CD4-positive, alpha-beta T cell (primary cell): Measurements from ENCODE around the gene MTRF1L. TPM values are rescaled to one million over a fixed set of nuclear protein-coding genes. Genes with fewer than 3 reads are reported as not detected.
"Not testable (repeated sequence)": the region's sequence is repeated elsewhere in the genome, so short reads cannot be mapped to it uniquely, and the experiment has no call there.

Source experiments
- ATAC-seq: fragments of 200-7000 bp; cut with Tn5 transposase; one replicate; pipeline ENCODE4 v1.10.0; 2022; ENCODE audit warnings: mild to moderate bottlenecking; ENCODE audit not compliant: poor library complexity
- CTCF ChIA-PET: fragments of 350-600 bp; sonication (Branson Sonifier 250); formaldehyde crosslinking; loops from one replicate; lab custom pipeline; 2021; ENCODE audit warnings: antibody characterized with exemption, inconsistent platforms; lab: Charles Lee
- POLR2A ChIA-PET: fragments of 350-600 bp; sonication (Branson Sonifier 250); formaldehyde crosslinking; loops from one replicate; lab custom pipeline; 2021; ENCODE audit warnings: antibody characterized with exemption, inconsistent platforms; lab: Charles Lee
- DNase-seq, 14 experiments: peaks; one replicate each; pipeline ENCODE4 v3.0.0-alpha.2; 2013 to 2020; ENCODE audit warnings: mixed read lengths in 2 of 14
- H3K27ac ChIP-seq, 2 donors: one replicate each; pipeline versions ENCODE4 v1.5.1 to v1.7.0; 2013; ENCODE audit warnings: low read length in 2 of 2, low read depth in 1 of 2, mild to moderate bottlenecking in 1 of 2
- H3K27me3 ChIP-seq, 2 experiments: 1 replicate in 1 of 2; 2 replicates in 1 of 2; pipeline versions ENCODE4 v1.6.1 to v1.7.0; 2013; ENCODE audit warnings: low read length in 2 of 2, control low read depth in 1 of 2, mild to moderate bottlenecking in 1 of 2, moderate library complexity in 1 of 2; ENCODE audit not compliant: insufficient read depth in 2 of 2, control insufficient read depth in 1 of 2
- H3K36me3 ChIP-seq: one replicate; pipeline ENCODE4 v1.6.1; 2013; ENCODE audit warnings: low read length, control low read depth; ENCODE audit not compliant: insufficient read depth
- H3K4me1 ChIP-seq: one replicate; pipeline ENCODE4 v1.6.1; 2013; ENCODE audit warnings: low read length, control low read depth; ENCODE audit not compliant: insufficient read depth
- H3K4me3 ChIP-seq: one replicate; pipeline ENCODE4 v1.5.1; 2013; ENCODE audit warnings: mild to moderate bottlenecking, low read length, moderate library complexity
- H3K9me3 ChIP-seq, 2 experiments: 1 replicate in 1 of 2; 2 replicates in 1 of 2; pipeline versions ENCODE4 v1.6.1 to v1.7.0; 2013; ENCODE audit warnings: low read length in 2 of 2, mild to moderate bottlenecking in 2 of 2, control low read depth in 1 of 2, moderate library complexity in 1 of 2; ENCODE audit not compliant: control insufficient read depth in 1 of 2, insufficient read depth in 1 of 2
- H3K27ac Mint-ChIP-seq: one replicate; pipeline ENCODE4 v1.8.0; 2020; ENCODE audit warnings: mixed read lengths
- H3K27me3 Mint-ChIP-seq: one replicate; pipeline ENCODE4 v1.8.0; 2021; ENCODE audit warnings: mixed read lengths
- H3K36me3 Mint-ChIP-seq: one replicate; pipeline ENCODE4 v1.8.0; 2021; ENCODE audit warnings: low read depth, mixed read lengths
- H3K4me1 Mint-ChIP-seq: one replicate; pipeline ENCODE4 v1.8.0; 2021; ENCODE audit warnings: low read depth, mixed read lengths
- H3K4me3 Mint-ChIP-seq: one replicate; pipeline ENCODE4 v1.8.0; 2020; ENCODE audit warnings: mild to moderate bottlenecking, mixed read lengths
- H3K9me3 Mint-ChIP-seq: one replicate; pipeline ENCODE4 v1.8.0; 2020; ENCODE audit warnings: mixed read lengths
- CTCF ChIP-seq: fragments of 200-600 bp; IDR thresholded peaks from one replicate; pipeline ENCODE4 v1.8.0; 2022; ENCODE audit warnings: antibody characterized with exemption, mild to moderate bottlenecking
- intact Hi-C, 2 experiments: fragments of 100-400 bp; cut with DNase I in 1 of 2; cut with micrococcal nuclease in 1 of 2; formaldehyde crosslinking; loops; one replicate each; pipeline versions ENCODE4 v1.15.1 to v1.9.0; 2023 to 2025; cut with DNase I, micrococcal nuclease
- total RNA-seq, 174 experiments: library from RNA in 2 of 174; stranded (reverse) in 2 of 174; gene quantifications; one replicate each; pipeline ENCODE4 v1.2.3 and lab custom pipeline; 2021 to 2026

The MTRF1L gene
- total RNA-seq, 2 experiments from 2014 or later: 9.3 to 11.2 TPM

GRCh38 chr6:152969688-152970418, 32.7 kb downstream of the MTRF1L start:
- H3K4me3 ChIP-seq: no peak overlapping the region
- intact Hi-C loops: no loop called here
- ATAC-seq: no peak
- H3K36me3 ChIP-seq: peaks cover 45% of the 10 kb centered on the region
- Mint-ChIP-seq H3K9me3 (peaks cover 15% of the 10 kb centered on the region), H3K36me3 (peaks cover 82% of the 10 kb centered on the region), H3K4me3 (no peak overlapping the region), H3K4me1 (peaks cover 11% of the 10 kb centered on the region), H3K27me3 (no peaks in the 10 kb centered on the region), H3K27ac (no peak overlapping the region)
- CTCF ChIA-PET: no interaction called here
- no peak for TF ChIP-seq CTCF
- H3K27me3 ChIP-seq: no peaks in the 10 kb centered on the region
- H3K4me1 ChIP-seq: no peaks in the 10 kb centered on the region
- no peak for DNase-seq
- POLR2A ChIA-PET: interaction anchor here (1.5 kb wide), 1 partner anchor 13 kb away, joined by 3 read pairs; the partner anchor contains the start of gene FBXO5
- H3K9me3 ChIP-seq: peaks cover 4 to 11% of the 10 kb centered on the region in 2 experiments
- H3K27ac ChIP-seq: no peak overlapping the region

GRCh38 chr6:152966168-152966894, 36.2 kb downstream of the MTRF1L start:
- POLR2A ChIA-PET, H3K27ac Mint-ChIP-seq, CTCF ChIA-PET, H3K4me1 ChIP-seq, H3K27ac ChIP-seq, intact Hi-C loops, H3K4me3 ChIP-seq, H3K27me3 ChIP-seq, ATAC-seq, H3K27me3 Mint-ChIP-seq, H3K4me3 Mint-ChIP-seq, H3K4me1 Mint-ChIP-seq, DNase-seq: not testable (repeated sequence)
- peaks cover 15% of the 10 kb centered on the region for H3K9me3 Mint-ChIP-seq
- peaks cover 19% of the 10 kb centered on the region for H3K36me3 ChIP-seq
- H3K9me3 ChIP-seq: peaks cover 4 to 11% of the 10 kb centered on the region in 2 experiments
- H3K36me3 Mint-ChIP-seq: peaks cover 47% of the 10 kb centered on the region

- no peak overlapping the region for H3K27ac Mint-ChIP-seq
- Histone ChIP-seq H3K9me3 (no peaks in the 10 kb centered on the region), H3K27ac (no peak overlapping the region), H3K36me3 (no peaks in the 10 kb centered on the region), H3K27me3 (no peaks in the 10 kb centered on the region), H3K4me1 (no peaks in the 10 kb centered on the region), H3K4me3 (no peak overlapping the region)
- ChIA-PET CTCF (no interaction called here), POLR2A (no interaction called here)
- H3K4me1 Mint-ChIP-seq: no peaks in the 10 kb centered on the region
- ATAC-seq (no peak), DNase-seq (no peak)
- H3K9me3 Mint-ChIP-seq: no peaks in the 10 kb centered on the region
- peaks cover 50% of the 10 kb centered on the region for H3K27me3 Mint-ChIP-seq
- intact Hi-C loops: no loop called here
- no peaks in the 10 kb centered on the region for H3K36me3 Mint-ChIP-seq
- no peak for TF ChIP-seq CTCF
- no peak overlapping the region for H3K4me3 Mint-ChIP-seq
Observed at GRCh38 chr6:152959333-152959732, 43.2 kb downstream of the MTRF1L start.
